K562 (cell line): ENCODE data around the gene NELFA. TPM values are rescaled to one million over a fixed set of nuclear protein-coding genes. Genes with fewer than 3 reads are reported as not detected.

Source experiments
- ATAC-seq: fragments of 200-7000 bp; cut with Tn5 transposase; 3 replicates; pipeline ENCODE4 v1.9.1; 2020; ENCODE audit warnings: moderate library complexity
- BruUV-seq: library from RNA; stranded (reverse); fragments of 400-500 nt; replicated peaks from 2 replicates; lab custom pipeline; 2021; lab: Mats Ljungman, UMichigan
- CTCF ChIA-PET: fragments of 300-600 bp; formaldehyde crosslinking; extraction: SDS; loops from one replicate; lab custom pipeline; 2021; ENCODE audit warnings: low intra/inter-chr PET ratio; lab: Yijun Ruan, JAX
- POLR2A ChIA-PET: fragments of 300-600, 350-650 bp; sonication (Branson Sonifier 250); formaldehyde crosslinking; extraction: SDS; loops from one replicate; lab custom pipeline; 2021; ENCODE audit warnings: antibody characterized with exemption, inconsistent platforms; lab: Yijun Ruan, JAX
- DNase-seq, 4 experiments: peaks; one replicate each; pipeline versions ENCODE4 v3.0.0 to v3.0.0-alpha.2; 2011 to 2018; ENCODE audit warnings: low spot score in 3 of 4, mixed read lengths in 3 of 4; ENCODE audit errors: extremely low read depth in 1 of 4
- FAIRE-seq: peaks from 2 replicates; lab custom pipeline; 2011; peaks lifted over from hg19 to GRCh38; lab: Jason Lieb, UNC
- H2AFZ ChIP-seq: 2 replicates; pipeline ENCODE4 v1.6.0; 2011; ENCODE audit warnings: low read depth, low read length, control low read depth, inconsistent platforms
- H3K27ac ChIP-seq: fragments of 200-600 bp; 3 replicates; pipeline ENCODE4 v1.8.0; 2011; ENCODE audit warnings: low read depth, mild to moderate bottlenecking, control low read depth, inconsistent platforms, low read length, moderate library complexity, mixed read lengths; ENCODE audit errors: extremely low read depth
- H3K27me3 ChIP-seq, 2 experiments: fragments of 300-600 bp in 1 of 2; 2 replicates in 1 of 2; 3 replicates in 1 of 2; pipeline versions ENCODE4 v1.6.0 to v1.8.0; 2011; ENCODE audit warnings: inconsistent platforms in 2 of 2, low read length in 2 of 2, mild to moderate bottlenecking in 1 of 2, mixed read lengths in 1 of 2, moderate library complexity in 1 of 2; ENCODE audit not compliant: control insufficient read depth in 2 of 2, insufficient read depth in 2 of 2
- H3K36me3 ChIP-seq: fragments of 300-600 bp; 3 replicates; pipeline ENCODE4 v1.8.0; 2011; ENCODE audit warnings: mild to moderate bottlenecking, low read length, inconsistent platforms; ENCODE audit not compliant: control insufficient read depth, insufficient read depth
- H3K4me1 ChIP-seq, 2 experiments: fragments of 200-600 bp in 1 of 2; replicated peaks in 1 of 2; 2 replicates in 1 of 2; 3 replicates in 1 of 2; pipeline versions ENCODE4 v1.5.1 to v1.8.0; 2011; ENCODE audit warnings: inconsistent platforms in 2 of 2, low read length in 2 of 2, mild to moderate bottlenecking in 1 of 2, mixed read lengths in 1 of 2, moderate library complexity in 1 of 2; ENCODE audit not compliant: control insufficient read depth in 2 of 2, insufficient read depth in 2 of 2
- H3K4me2 ChIP-seq: 2 replicates; pipeline ENCODE4 v1.6.1; 2011; ENCODE audit warnings: low read length, control low read depth, inconsistent platforms, mixed read lengths; ENCODE audit not compliant: insufficient read depth
- H3K4me3 ChIP-seq: fragments of 200-600 bp; sonication (generic), shearing (Covaris generic); 2 replicates; pipeline ENCODE4 v1.5.1; 2016; ENCODE audit warnings: control low read depth, inconsistent platforms
- H3K79me2 ChIP-seq: fragments of 200-600 bp; 3 replicates; pipeline ENCODE4 v1.8.0; 2011; ENCODE audit warnings: low read length, inconsistent platforms; ENCODE audit not compliant: control insufficient read depth, insufficient read depth
- H3K9ac ChIP-seq, 2 experiments: 2 replicates each; pipeline versions ENCODE4 v1.6.0 to v1.6.1; 2011; ENCODE audit warnings: low read depth in 2 of 2, low read length in 2 of 2, control low read depth in 1 of 2, inconsistent platforms in 1 of 2, mild to moderate bottlenecking in 1 of 2, mixed read lengths in 1 of 2; ENCODE audit not compliant: insufficient read depth in 1 of 2
- H3K9me1 ChIP-seq: one replicate; pipeline ENCODE4 v1.6.0; 2011; ENCODE audit warnings: inconsistent platforms, mild to moderate bottlenecking, low read length, moderate library complexity; ENCODE audit not compliant: control insufficient read depth, insufficient read depth
- H3K9me3 ChIP-seq: replicated peaks from 2 replicates; pipeline ENCODE4 v1.5.1; 2011; ENCODE audit warnings: low read depth, low read length, inconsistent platforms; ENCODE audit not compliant: control insufficient read depth, insufficient read depth
- H4K20me1 ChIP-seq: replicated peaks from 2 replicates; pipeline ENCODE4 v1.6.1; 2011; ENCODE audit warnings: low read length, inconsistent platforms, mixed read lengths; ENCODE audit not compliant: control insufficient read depth, insufficient read depth
- CBFA2T2 ChIP-seq: fragments of 450-650 bp; conservative IDR thresholded peaks from 2 replicates; pipeline ENCODE4 v1.6.1; 2017; ENCODE audit warnings: mild to moderate bottlenecking
- CTCF ChIP-seq, 3 experiments: IDR thresholded peaks in 2 of 3; conservative IDR thresholded peaks in 1 of 3; 2 replicates each; pipeline ENCODE4 v1.5.1; 2011 to 2012; ENCODE audit warnings: low read length in 3 of 3, mild to moderate bottlenecking in 3 of 3, control low read depth in 2 of 3, improper control_type of control experiment in 1 of 3, inconsistent platforms in 1 of 3, low read depth in 1 of 3, mixed read lengths in 1 of 3, moderate library complexity in 1 of 3; ENCODE audit not compliant: insufficient read depth in 2 of 3
- KLF13 ChIP-seq: fragments of 450-650 bp; IDR thresholded peaks from 2 replicates; pipeline ENCODE4 v1.6.1; 2016; ENCODE audit warnings: missing genetic modification characterization, low read depth, mild to moderate bottlenecking, missing compliant biosample characterization, moderate library complexity, borderline replicate concordance
- KLF6 ChIP-seq: fragments of 250-450 bp; sonication (Bioruptor Pico); IDR thresholded peaks from 2 replicates; pipeline ENCODE4 v1.4.0; 2020; ENCODE audit warnings: mild to moderate bottlenecking, moderate library complexity, borderline replicate concordance
- MTA3 ChIP-seq: fragments of 450-650 bp; formaldehyde crosslinking; IDR thresholded peaks from 2 replicates; pipeline ENCODE4 v1.6.1; 2017; ENCODE audit warnings: mild to moderate bottlenecking, borderline replicate concordance
- NR2C2 ChIP-seq, 2 experiments: fragments of 200-800 bp in 1 of 2; sonication (Bioruptor generic) in 1 of 2; sonication (generic) in 1 of 2; formaldehyde crosslinking in 1 of 2; IDR thresholded peaks; 2 replicates each; pipeline versions ENCODE4 v1.6.1 to v1.8.0; 2016 to 2022; ENCODE audit warnings: mild to moderate bottlenecking in 1 of 2, missing compliant biosample characterization in 1 of 2, missing genetic modification characterization in 1 of 2, missing genetic modification reagents in 1 of 2
- ZBTB43 ChIP-seq: sonication (generic); formaldehyde crosslinking; IDR thresholded peaks from 2 replicates; pipeline ENCODE4 v1.8.0; 2023; ENCODE audit warnings: mild to moderate bottlenecking, missing genetic modification reagents
- ZNF12 ChIP-seq: sonication (generic); formaldehyde crosslinking; IDR thresholded peaks from 2 replicates; pipeline ENCODE4 v1.4.0; 2020; ENCODE audit warnings: mild to moderate bottlenecking, missing genetic modification reagents
- ZNF134 ChIP-seq: fragments of 250-450 bp; sonication (Bioruptor Pico); conservative IDR thresholded peaks from 2 replicates; pipeline ENCODE4 v1.4.0; 2020
- ZNF280B ChIP-seq: fragments of 250-450 bp; sonication (Bioruptor Pico); IDR thresholded peaks from 2 replicates; pipeline ENCODE4 v1.5.1; 2021; ENCODE audit warnings: mild to moderate bottlenecking
- ZNF740 ChIP-seq, 3 experiments: fragments of 200-800 bp in 1 of 3; sonication (Bioruptor generic) in 1 of 3; sonication (generic) in 1 of 3; formaldehyde crosslinking in 1 of 3; IDR thresholded peaks; 2 replicates each; pipeline versions ENCODE4 v1.6.1 to v1.8.0; 2016 to 2022; ENCODE audit warnings: mild to moderate bottlenecking in 2 of 3, missing compliant biosample characterization in 2 of 3, missing genetic modification characterization in 2 of 3, missing genetic modification reagents in 1 of 3
- ZNF75A ChIP-seq: fragments of 450-650 bp; formaldehyde crosslinking; IDR thresholded peaks from 2 replicates; pipeline ENCODE4 v1.4.0; 2020; ENCODE audit warnings: mild to moderate bottlenecking
- WGBS: fragments of 100-300 bp; shearing (Covaris generic); methylation state at CpG from one replicate; pipeline ENCODE4 v1.1.6; 2016; ENCODE audit warnings: low coverage, mixed read lengths; ENCODE audit not compliant: insufficient coverage; ENCODE audit errors: missing lambda C conversion rate; 5-methylcytosine and 5-hydroxymethylcytosine counted together
- in situ Hi-C: fragments of 300-500 bp; cut with MboI; formaldehyde crosslinking; loops from 4 replicates; pipeline ENCODE4 v1.15.0; 2018; ENCODE audit warnings: inconsistent platforms, mixed read lengths
- intact Hi-C: fragments of 100-400 bp; cut with micrococcal nuclease; formaldehyde crosslinking; loops from 2 replicates; pipeline ENCODE4 v1.14.2; 2022
- polyA plus RNA-seq, 8 experiments: library from polyadenylated mRNA; depleted of rRNA in 4 of 8; stranded (reverse) in 5 of 8; unstranded in 3 of 8; fragments of >200 nt; fragmentation: Nextera tagmentation in 2 of 8; fragmentation: Illumina TruSeq in 1 of 8; extraction: Ambion mirVana in 2 of 8; extraction: Trizol in 1 of 8; gene quantifications; 2 replicates each; pipeline versions ENCODE4 v1.2.1 to v1.2.3, GENCODE V29; 2011 to 2014; ENCODE audit warnings: inconsistent platforms in 1 of 8, missing spikeins in 1 of 8
- total RNA-seq, 7 experiments: library from RNA; depleted of rRNA in 6 of 7; stranded (reverse); fragments of >200 nt in 6 of 7; fragmentation: Illumina TruSeq in 2 of 7; extraction: Trizol in 2 of 7; gene quantifications; 2 replicates each; pipeline versions ENCODE4 v1.2.1 to v1.2.3, GENCODE V29; 2011 to 2021; ENCODE audit warnings: low replicate concordance in 1 of 7

NELFA gene
- total and polyA plus RNA-seq, 9 of the 15 experiments (the other 6 are each of a cell fraction or from before 2014, with no cell fraction given) = 0.76 to 59.6 (median 14.8) TPM

DNA sequence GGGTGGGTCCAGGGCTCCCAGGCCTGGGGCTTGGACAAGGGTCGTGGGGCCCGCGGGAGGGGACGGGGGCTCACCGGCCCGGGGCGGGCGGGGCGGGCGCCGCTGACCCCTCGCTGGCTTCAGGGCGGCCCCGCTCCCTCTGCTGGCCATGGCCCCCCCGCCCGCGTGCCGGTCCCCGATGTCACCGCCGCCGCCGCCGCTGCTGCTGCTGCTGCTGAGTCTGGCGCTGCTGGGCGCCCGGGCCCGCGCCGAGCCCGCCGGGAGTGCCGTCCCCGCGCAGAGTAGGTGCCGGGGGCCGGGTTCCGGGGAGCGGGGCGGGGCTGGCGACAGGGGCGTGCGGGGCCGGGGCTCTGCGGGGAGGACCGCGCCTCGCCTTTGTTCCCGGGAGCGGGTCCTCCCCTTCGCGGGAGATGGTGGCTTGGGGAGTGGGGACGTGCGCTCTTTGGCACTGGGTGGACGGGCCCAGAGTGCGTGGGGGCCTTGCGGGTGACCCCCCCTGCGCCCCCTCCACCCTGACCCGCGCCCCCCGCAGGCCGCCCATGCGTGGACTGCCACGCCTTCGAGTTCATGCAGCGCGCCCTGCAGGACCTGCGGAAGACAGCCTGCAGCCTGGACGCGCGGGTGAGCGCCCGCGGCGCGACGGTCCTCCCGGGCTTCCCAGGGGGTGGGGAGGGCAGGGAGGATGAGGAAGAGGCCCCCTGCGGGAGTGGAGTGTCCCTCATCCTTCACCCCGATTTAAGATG, 33.6 kb upstream of the NELFA start:
- no TSS peak for BruUV-seq
- peak; percentile 85 for ATAC-seq
- in situ Hi-C loops = no loop called here
- H2AFZ ChIP-seq = peak overlapping the region; percentile 89
- intact Hi-C loops = loop anchor here (5.0 kb wide), 1 partner anchor 35 kb away; the partner anchor contains the start of gene NELFA
- POLR2A ChIA-PET = no interaction called here
- peak overlapping the region in 1 of 2 experiments; percentile 92; a peak in 1 of 4 replicates for H3K9ac ChIP-seq
- 2% methylated on average over 12 of the region's 80 CpGs for WGBS
- peaks cover 0 to 53% of the 10 kb centered on the region in 2 experiments; a peak in 2 of 5 replicates for H3K4me1 ChIP-seq
- no peak for FAIRE-seq
- no peaks in the 10 kb centered on the region for H3K79me2 ChIP-seq
- H3K27ac ChIP-seq = peak overlapping the region; percentile 58; the same call in 1 of the 3 replicates
- CTCF ChIA-PET = interaction anchor here (0.6 kb wide), 1 partner anchor 33 kb away, joined by 4 read pairs; no protein-coding TSS in a partner anchor
- H4K20me1 ChIP-seq = no peaks in the 10 kb centered on the region
- no peaks in the 10 kb centered on the region for H3K36me3 ChIP-seq
- H3K4me2 ChIP-seq = peak overlapping the region; percentile 68
- H3K4me3 ChIP-seq = peak overlapping the region; percentile 68
- no peaks in the 10 kb centered on the region for H3K9me3 ChIP-seq
- no peaks in the 10 kb centered on the region for H3K27me3 ChIP-seq
- no peaks in the 10 kb centered on the region for H3K9me1 ChIP-seq
- DNase-seq = peak; percentile 58 to 81 (median 76)
- peak in 1 of 3 experiments; percentile 48; a peak in 2 of 6 replicates for TF ChIP-seq CTCF (IDR thresholded peaks at IDR 0.05 in 2 of 3, conservative IDR thresholded peaks at IDR 0.05 in 1 of 3; ENCODE audit: insufficient read depth in 2 of 3, low read depth in 1 of 3, low read length in 3 of 3)
- no peak for TF ChIP-seq ZNF134
- no peak for TF ChIP-seq ZBTB43 (CRISPR knock-in tag)
- TF ChIP-seq CBFA2T2 = no peak
- no peak for TF ChIP-seq KLF6 (CRISPR knock-in tag)
- TF ChIP-seq ZNF12 (CRISPR knock-in tag) = peak; percentile 35; the same call in 1 of the 2 replicates
- no peak for TF ChIP-seq NR2C2 (CRISPR knock-in tag; IDR thresholded peaks at IDR 0.05)
- TF ChIP-seq NR2C2 (tag; IDR thresholded peaks at IDR 0.05) = 0 out of 2 replicates have a peak, but pooled peaks have one; percentile 15
- no peak for TF ChIP-seq MTA3
- TF ChIP-seq ZNF280B (CRISPR knock-in tag) = no peak
- no peak for TF ChIP-seq ZNF75A (CRISPR knock-in tag)
- no peak for TF ChIP-seq KLF13 (tag)
- TF ChIP-seq ZNF740 (CRISPR knock-in tag; IDR thresholded peaks at IDR 0.05) = no peak
- 0 out of 4 replicates have a peak, but pooled peaks of 1 of the 2 experiments have one; percentile 33 for TF ChIP-seq ZNF740 (tag; IDR thresholded peaks at IDR 0.05)
